NAMALWA (cell line): ENCODE data around the gene KRT5.
"Not testable (repeated sequence)": the region's sequence is repeated elsewhere in the genome, so short reads cannot be mapped to it uniquely, and the experiment has no call there.

Experiments
- DNase-seq: peaks from one replicate; pipeline ENCODE4 v3.0.0-alpha.2; 2015; ENCODE audit warnings: low spot score

Gene KRT5

DNA sequence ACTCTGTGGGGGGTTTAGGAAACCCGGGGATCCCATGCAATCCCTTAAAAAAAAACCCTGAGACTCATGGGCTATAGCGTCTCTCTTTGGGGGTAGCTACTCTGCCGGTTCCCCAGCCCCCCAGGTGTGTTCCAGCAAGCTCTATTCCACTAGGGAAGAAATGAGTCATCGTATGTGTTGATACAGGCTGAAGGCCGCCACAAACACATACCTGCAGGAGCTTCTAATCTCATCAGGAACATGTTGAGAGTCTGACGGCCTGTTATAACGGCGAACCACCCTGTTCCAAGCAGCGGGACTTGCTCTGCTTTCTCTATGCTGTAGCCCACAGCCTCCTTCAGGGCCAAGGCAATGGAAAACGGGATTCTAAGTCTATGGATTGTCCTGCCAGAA, 977 bp upstream of the KRT5 start:
- DNase-seq: no peak

DNA sequence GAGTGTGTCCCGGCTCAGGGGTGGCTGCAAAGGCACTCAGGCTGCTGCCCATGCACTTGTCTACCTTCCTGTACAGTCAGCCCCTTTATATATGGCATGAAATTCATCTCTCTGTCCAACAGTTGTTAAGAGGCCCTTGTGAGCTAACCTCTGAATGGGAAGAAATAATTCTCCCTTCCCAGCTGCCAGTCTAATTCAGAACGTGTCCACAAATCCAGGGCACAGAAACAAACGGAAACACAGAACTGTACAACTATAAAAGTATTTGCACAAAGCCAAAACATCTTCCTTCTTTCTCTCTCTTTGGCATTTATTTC, 849 bp downstream of the KRT5 start:
- no peak for DNase-seq

DNA sequence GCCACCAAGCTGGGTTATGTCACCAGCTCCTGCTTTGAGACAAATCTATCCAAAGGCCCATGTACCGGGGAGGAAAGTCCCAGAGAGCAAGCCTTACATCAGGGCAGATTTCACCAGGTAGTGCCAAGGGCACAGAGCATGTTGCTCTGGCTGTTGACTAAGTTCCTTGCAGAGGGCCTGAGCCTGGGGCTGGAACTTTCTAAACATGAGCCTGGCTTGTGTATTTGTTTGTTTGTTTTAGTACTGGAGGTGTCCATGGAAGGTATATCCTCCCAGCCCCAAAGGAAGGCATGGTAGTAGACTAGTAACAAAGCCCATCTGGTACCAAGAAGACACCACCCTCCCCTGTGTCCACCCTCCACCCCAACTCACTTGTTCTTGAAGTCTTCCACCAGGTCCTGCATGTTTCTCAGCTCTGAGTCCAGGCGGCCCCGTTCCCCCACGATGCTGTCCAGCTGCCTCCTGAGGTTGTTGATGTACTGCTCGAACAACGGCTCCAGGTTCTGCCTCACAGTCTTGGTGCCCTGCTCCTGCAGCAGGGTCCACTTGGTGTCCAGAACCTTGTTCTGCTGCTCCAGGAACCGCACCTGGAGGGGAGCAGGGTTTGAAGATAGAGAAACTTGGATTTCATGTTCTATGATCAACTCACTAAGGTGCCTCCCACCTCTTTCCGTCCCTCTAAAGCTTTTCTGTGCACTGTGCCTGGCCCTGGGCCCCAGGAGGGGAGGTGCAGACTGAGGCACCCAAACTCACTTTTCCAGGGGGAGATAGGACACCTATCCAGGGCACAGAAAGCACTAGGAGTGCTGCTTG, 1.4 kb downstream of the KRT5 start:
- DNase-seq: no peak

DNA sequence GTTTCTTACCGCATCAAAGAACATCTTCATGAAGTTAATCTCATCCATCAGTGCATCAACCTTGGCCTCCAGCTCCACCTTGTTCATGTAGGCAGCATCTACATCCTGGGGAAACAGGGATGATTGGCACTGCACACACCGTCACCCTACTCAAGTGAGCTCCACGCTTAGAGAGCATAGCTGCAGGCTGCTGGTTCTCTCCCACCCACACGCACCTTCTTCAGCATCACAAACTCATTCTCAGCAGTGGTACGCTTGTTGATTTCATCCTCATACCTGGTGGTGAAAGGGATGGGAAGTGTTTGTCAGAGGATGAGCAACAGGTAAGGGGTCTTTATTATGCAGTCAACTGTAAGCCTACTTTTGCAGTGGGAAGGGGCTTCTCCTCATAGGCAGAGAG, 2.3 kb downstream of the KRT5 start:
- DNase-seq: no peak

DNA sequence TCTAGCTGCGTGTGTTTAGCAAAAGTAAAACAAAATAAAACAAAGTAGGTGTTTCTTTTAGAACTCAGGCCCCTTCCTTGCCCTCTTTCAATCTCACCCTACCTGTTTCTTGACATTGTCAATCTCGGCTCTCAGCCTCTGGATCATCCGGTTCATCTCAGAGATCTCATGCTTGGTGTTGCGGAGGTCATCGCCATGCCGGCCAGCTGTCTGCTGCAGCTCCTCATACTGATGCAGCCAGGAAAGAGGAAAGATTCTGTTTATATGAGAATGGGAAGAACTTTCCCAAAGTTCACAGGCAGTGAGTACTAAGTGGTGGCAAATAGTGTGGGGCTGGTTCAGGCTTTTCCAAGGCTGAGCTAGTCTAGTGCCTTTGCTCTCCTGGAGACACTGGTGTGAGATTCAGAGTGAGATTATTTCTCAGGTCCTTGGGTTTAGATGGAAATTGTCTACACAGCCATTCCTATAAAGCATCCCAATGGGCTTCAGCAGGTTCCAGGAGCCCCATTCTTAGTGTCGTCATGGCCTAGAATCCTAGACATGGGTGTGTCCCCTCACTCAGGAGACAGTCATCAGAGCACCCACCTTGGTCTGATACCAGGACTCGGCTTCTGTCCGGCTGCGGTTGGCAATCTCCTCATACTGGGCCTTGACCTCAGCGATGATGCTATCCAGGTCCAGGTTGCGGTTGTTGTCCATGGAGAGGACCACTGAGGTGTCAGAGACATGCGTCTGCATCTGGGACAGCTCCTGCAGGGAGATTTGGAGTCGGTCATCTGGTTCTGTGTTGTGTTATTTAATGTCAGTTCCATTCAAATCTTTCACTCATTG, 3.0 kb downstream of the KRT5 start:
- no peak for DNase-seq

DNA sequence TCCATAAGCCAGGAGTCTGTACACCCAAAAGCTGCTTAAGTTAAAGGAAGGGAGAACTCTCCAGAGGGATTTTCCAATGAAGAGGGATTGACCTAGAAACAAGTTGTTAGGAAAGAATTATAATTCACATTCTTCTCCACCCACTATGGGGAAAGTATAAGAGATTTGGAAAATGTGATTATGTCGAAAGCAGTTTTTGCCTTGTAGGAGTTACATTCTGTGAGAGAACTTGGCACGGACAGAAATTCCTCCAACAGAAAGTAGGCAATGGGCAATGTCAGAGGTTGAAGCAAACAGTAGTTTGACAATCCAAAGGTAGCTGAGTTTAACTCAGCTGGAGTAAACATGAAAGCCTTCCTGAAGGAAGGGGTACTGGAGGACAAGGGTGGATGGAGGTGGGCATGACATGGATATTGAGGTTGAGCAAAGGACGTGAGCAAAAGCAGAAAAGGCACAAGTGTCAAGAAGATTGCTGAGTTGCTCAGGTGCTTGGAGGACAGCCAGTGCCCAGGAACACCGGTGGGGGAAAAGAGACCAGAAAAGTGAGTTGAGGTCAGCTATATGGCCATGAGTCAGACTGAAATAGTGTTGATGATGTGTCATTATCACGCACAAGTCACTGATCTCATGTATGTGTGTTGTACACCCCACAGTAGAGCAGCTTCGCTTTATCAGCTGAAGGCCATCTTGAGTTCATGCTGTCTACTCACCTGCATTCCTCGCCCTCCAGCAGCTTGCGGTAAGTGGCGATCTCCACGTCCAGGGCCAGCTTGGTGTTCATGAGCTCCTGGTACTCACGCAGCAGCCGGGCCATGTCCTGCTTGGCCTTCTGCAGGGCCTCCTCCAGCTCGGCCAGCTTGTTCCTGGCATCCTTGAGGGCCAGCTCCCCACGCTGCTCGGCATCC, 4.0 kb downstream of the KRT5 start:
- no peak for DNase-seq

DNA sequence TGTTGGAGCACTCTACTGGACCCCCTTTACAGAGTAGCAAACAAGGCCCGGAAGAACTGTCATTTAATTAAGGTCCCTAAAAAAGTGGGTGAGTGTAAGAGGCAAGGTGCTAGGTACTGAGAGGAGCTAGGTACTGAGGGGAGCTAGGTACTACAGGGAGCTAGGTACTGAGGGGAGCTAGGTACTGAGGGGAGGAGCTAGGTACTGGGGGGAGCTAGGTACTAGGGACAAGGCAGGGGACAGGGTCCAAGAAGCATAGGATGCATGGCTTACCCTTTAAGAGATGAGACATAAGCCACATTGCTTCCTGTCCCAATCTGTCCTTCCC, 4.9 kb downstream of the KRT5 start:
- no peak for DNase-seq

DNA sequence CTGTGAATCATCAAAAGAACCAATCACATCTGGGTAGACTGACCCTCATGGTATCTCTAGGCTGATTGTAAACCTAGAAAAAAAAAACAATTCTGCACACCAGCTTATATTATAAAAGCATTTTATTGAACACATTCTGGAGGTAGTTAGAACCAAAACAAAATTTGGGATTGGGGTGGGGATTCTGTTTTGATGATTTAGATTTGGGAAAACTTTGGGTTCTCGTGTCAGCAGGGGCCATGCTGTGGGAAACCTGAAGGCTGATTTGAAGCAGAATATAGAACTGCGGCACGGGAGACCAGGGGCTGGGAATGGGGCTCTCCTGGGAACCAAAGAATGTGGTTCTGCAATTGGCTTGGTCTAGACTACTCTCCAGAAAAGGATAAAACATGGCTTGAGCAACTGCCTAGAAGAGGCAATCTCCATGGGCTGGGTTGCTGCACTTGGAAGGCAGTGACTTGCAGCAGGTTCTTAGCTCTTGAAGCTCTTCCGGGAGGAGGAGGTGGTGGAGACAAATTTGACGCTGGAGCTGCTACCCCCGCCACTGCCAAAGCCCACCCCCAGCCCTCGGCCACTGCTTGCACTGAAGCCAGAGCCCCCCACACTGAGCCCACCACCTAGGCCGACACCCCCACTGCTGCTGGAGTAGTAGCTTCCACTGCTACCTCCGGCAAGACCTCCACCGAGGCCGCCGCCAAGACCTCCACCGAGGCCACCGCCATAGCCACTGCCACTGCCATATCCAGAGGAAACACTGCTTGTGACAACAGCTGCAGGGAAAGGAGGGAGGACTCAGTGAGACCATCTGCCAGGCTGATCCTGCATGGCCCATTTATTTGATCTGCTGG, 5.5 kb downstream of the KRT5 start:
- DNase-seq: no peak

DNA sequence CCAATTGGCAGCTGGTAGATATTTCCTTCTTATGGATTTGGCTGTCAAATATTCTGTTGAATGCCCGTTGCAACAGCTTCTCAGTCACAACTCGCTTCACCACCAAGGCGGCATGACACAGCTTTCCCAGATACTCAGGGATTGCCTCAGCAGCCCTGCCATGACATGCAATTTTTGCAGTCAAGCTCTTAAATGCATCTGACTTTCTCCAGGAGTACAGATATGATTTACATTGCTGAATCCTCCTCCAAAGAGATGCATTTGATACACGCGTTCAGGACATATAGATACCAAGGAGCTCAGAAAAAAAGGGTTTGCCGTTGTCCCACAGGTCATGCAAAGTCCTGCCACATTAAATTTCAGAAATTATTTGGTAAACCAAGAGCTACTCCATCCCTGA, 6.5 kb downstream of the KRT5 start:
- no peak for DNase-seq

DNA sequence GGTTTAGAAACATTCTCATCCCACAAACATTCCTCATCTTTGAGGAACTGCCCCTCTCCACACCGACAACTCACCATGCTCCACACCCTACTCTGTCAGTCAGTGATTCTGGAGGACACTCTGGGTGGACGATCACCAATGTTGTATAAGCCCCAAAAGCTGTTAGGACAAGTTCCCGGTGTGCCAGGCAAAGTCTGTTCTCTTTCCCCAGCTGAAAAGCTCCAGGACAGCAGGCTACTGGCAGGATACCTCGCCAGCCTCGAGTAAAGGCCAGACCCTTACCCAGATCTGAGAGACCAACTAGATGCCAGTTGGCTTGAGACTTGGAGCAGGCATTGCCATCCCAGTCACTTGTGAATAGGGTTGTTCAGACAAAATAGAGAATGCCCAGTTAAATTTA, 12.0 kb downstream of the KRT5 start:
- DNase-seq: no peak

DNA sequence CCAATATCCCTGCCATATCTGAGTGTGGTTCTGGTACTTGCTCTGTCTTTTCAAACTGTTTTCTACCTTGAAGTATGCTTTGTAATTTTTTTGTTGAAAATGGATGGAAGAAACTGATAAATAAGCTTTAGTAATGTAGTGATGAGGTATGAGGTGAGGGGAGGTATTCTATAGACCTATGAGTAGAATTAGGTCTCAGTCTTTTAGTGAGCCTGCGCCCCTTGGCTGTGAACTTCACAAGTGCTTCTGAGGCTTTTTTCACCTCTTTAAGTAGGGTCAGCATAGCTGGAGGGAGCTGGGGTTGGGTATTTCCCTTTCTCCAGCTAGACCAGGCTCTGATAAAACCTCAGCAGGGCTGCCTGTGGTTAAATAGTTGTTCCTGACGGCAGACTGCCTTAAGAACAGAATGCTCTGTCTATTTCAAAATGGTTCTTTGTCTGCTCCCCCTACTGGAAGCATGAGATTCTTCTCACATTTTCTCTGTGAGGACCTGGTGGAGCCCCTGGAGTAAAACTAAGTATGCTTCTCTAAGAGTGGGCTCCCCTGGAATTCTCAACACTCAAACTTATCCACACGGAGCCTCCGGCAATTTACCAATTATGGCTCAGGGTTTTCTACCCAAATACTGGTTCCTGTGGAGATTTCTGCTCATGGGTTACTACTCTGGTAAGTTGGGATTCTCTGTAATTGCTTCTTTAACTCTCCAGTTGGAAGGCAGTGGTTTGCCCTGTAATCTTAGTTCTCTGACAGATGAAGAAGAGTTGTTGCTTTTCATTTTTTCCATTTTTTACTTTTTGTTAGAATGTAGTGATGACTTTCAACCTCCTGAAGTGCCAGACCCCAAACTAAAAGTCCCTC, 13.1 kb downstream of the KRT5 start:
- peak; percentile 50 for DNase-seq

DNA sequence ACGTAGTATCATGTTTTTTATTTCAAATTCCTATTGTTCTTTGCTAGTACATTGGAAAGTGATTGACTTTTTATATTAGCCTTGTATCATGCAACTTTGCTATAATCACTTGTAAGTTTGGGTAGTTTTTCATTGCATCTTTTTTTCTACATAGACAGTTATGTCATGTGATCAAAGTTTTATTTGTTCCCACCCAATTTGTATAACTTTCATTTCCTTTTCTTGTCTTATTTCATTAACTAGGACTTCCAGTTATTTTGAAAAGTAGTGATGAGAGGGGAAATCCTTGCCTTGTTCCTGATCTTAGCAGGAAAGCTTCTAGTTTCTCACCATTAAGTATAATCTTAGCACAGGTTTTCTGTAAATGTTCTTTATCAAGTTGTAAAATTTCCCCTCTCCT, 17.3 kb downstream of the KRT5 start:
- DNase-seq: no peak

DNA sequence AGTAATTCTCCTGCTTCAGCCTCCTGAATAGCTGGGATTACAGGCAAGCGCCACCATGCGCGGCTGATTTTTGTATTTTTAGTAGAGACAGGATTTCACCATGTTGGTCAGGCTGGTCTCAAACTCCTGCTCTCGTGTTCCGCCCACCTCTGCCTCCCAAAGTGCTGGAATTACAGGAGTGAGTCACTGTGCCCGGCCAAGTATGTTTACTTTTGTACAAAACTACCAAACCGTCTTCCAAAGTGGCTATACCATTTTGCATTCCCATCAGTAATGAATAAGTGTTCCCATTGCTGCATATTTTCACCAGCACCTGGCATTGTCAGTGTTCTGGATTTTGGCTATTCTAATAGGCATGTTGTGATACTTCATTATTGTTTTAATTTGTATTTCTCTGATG, 18.7 kb downstream of the KRT5 start:
- no peak for DNase-seq

DNA sequence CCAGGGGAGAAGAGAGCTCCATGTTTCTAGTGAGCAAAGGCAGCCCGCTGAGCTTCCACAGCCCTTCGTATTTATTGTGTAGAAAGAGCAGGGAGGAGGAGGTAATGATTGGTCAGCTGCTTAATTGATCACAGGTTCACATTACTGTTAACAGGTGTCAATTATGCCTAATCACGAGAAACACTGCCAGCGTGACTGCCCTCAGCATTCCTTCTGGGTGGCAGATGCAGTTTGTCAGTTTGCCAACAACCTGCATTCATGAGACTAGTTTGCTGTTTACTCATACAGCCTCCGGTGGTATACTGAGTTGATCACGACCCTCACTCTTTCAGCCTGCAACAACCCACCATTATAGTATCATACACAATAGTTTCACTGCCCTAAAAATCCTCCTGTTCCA, 19.6 kb downstream of the KRT5 start:
- DNase-seq: not testable (repeated sequence)

DNA sequence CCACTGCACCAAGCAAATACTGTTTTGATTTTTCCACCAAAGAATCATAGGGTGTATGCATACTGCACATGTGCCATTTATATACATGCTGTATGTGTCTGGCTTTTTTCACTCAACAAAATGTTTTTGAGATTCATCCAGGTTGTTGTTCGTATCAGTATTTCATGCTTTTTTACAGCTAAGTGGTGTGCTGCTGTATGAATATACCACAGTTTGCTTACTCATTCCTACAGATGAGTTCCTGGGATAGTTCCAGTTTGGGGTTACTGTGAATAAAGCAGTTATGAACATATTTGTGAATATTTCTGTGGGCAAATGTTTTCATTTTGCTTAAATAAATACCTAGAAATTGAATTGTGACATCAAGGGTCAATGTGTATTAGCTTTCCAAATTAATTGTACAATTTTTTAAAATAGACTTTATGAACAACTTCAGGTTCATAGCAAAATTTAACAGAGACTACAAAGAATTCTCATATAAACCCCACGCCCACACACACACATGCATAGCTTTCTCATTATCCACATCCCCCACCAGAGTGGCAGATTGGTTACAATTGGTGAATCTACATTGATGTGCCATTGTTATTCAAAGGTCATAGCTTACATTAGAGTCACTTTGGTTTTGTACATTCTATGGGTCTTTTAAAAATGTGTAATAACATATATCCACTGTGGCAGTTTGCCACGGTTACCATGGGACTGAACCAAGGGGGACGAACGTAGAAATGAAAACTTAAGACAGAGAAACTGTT, 20.2 kb downstream of the KRT5 start:
- no peak for DNase-seq

DNA sequence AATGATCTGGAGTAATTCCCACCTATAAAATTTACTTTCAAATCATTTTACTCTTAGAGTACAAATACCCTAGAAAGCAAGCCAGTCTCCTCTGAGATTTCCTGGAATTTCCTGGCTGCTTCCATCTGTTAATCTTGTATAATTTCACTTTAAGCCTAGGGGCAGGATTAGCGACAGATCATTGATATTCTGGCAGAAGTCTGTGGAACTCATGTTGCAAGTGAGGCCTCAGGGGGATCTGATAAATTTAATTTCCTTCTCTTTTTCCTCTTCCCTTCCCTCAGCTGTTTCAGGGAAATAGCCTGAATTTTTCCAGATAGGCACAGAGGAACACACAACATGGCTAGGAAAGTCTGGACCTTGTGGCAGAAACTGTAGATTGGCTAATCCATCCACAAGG, 21.2 kb downstream of the KRT5 start:
- no peak for DNase-seq

DNA sequence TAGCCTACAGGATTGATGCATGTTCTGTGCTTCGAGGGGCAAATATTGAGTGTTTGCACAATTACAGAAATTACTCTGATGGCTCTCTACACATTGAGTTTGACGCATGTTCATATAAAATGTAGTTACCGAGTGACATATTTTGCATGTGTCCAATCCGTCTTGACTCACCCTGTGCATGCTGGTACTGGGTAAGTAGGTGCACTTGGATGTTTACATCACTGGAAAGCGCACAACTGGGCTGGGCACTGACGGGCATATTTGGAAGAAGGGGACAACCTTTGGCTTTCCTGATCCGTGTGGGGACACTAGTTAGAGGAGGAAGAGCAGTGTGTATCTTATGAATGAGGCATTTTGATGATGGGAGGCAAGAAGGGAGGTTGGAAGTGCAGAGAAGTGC, 22.2 kb downstream of the KRT5 start:
- no peak for DNase-seq

DNA sequence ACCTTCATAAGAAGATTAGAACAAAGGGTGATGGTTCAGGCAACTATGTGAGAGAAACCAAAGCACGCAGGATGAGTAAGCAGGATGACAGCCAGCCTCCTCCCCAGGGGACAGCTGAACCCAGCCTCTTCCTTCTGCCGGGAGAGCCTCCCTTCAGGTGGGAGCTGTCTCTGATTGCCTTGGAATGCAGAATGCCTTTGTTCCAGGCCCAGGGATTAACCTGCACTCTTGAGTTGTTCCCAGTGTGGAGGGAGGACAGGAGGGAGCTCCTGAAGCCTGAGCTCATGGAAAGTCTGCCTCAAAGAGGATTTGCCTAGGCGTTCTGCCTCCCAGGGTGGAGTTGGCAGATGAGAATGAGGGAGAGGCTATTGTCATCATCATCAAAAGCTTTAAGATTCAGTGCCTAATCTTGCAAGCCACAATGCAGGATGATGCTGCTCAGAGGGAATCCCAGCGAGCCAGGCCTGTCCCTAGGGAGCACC, 23.6 kb downstream of the KRT5 start:
- no peak for DNase-seq

DNA sequence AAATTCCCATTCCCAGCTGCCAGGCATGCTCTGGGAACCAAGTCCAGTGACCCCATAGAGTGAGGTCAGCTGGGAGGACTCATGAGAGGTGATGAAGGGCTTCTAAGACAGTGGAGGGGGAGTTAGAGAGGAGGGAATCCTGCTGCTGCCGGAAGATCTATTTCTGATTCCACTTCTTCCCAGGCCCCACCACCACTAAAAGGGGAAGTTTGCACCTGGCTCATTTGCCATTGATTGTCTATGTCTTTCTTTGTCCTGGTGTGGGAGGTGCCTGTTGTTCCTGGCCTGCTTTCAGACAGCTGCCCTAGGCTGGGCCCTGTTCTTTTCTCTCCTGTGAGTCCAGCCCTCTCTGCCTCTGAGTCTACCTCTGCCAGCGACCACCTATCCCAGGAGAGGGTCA, 24.1 kb downstream of the KRT5 start:
- no peak for DNase-seq

DNA sequence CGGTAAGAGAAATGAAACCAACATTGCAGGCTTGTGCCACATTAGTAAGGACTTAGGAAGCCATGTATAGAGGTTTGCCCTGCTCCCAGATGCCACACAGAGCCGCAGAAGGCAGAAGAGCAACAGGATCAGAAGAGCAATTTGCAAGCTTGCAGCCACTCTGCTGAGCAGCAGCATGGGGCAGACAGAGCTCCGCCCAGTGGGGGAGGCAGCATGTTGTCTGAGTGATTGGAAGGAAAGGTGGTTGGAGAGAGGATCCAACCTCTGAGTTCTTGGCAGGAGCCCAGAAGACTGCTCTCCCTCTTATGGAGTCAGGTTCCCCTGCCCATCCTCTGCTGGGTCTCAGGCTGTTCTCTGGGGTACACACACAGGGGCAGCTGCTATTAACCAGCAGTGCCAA, 24.8 kb downstream of the KRT5 start:
- DNase-seq: no peak
